ENCODE data around the gene SIGLEC11.
"Not testable (repeated sequence)": the region's sequence is repeated elsewhere in the genome, so short reads cannot be mapped to it uniquely, and the experiment has no call there.

The SIGLEC11 gene

GRCh38 chr19:49960980-49961379, at the start of gene SIGLEC11:
SIGLEC11 (minus strand) TSS chr19:49961172; CDS start chr19:49961081, 91 bp downstream.
- DNase-seq, result not testable (repeated sequence)

- DNase-seq, result no peak
Measured at GRCh38 chr19:50008532-50008931, 47.6 kb upstream of the SIGLEC11 start.

GRCh38 chr19:50007947-50008346, 47.0 kb upstream of the SIGLEC11 start:
- DNase-seq, result no peak

- DNase-seq, result no peak
Measured at GRCh38 chr19:50007170-50007569, 46.2 kb upstream of the SIGLEC11 start.

GRCh38 chr19:50005428-50005827, 44.5 kb upstream of the SIGLEC11 start:
- no peak for DNase-seq

- no peak for DNase-seq
Measured at GRCh38 chr19:50003810-50004419, 42.9 kb upstream of the SIGLEC11 start.

- peak; percentile 7 for DNase-seq
Measured at GRCh38 chr19:50003254-50003788, 42.3 kb upstream of the SIGLEC11 start.

- no peak for DNase-seq
Measured at GRCh38 chr19:50002386-50002960, 41.5 kb upstream of the SIGLEC11 start.

GRCh38 chr19:50001775-50002174, 40.8 kb upstream of the SIGLEC11 start:
- no peak for DNase-seq

GRCh38 chr19:50000841-50001557, 40.0 kb upstream of the SIGLEC11 start:
- DNase-seq, result no peak

- no peak for DNase-seq
Measured at GRCh38 chr19:50000038-50000840, 39.3 kb upstream of the SIGLEC11 start.

- no peak for DNase-seq
Measured at GRCh38 chr19:49999371-50000010, 38.5 kb upstream of the SIGLEC11 start.

- peak; percentile 17 for DNase-seq
Measured at GRCh38 chr19:49997709-49998108, 36.7 kb upstream of the SIGLEC11 start.

- DNase-seq, result no peak
Measured at GRCh38 chr19:49988433-49988832, 27.5 kb upstream of the SIGLEC11 start.

- DNase-seq, result no peak
Measured at GRCh38 chr19:49988007-49988406, 27.0 kb upstream of the SIGLEC11 start.

GRCh38 chr19:49987159-49987698, 26.3 kb upstream of the SIGLEC11 start:
- peak; percentile 80 for DNase-seq

- DNase-seq, result no peak
Measured at GRCh38 chr19:49986354-49986753, 25.4 kb upstream of the SIGLEC11 start.

- no peak for DNase-seq
Measured at GRCh38 chr19:49985871-49986270, 24.9 kb upstream of the SIGLEC11 start.

GRCh38 chr19:49984491-49984890, 23.5 kb upstream of the SIGLEC11 start:
- no peak for DNase-seq

- DNase-seq, result peak; percentile 67
Measured at GRCh38 chr19:49983645-49984229, 22.8 kb upstream of the SIGLEC11 start.
